AG09309 (cell line): ENCODE measurements around the gene TDG.

Experiments used
- DNase-seq: peaks from one replicate; pipeline ENCODE4 v3.0.0-alpha.2; 2010; ENCODE audit warnings: low read depth
- H3K4me3 ChIP-seq: 2 replicates; pipeline ENCODE4 v1.5.1; 2011; ENCODE audit warnings: mild to moderate bottlenecking, low read depth, low read length, moderate library complexity; ENCODE audit not compliant: control insufficient read depth
- CTCF ChIP-seq: IDR thresholded peaks from 2 replicates; pipeline ENCODE4 v1.5.1; 2011; ENCODE audit warnings: mild to moderate bottlenecking, low read depth, low read length, inconsistent platforms; ENCODE audit not compliant: insufficient read depth, control insufficient read depth; ENCODE audit errors: missing control alignments

Gene TDG

GRCh38 chr12:103960616-103961227 is 5.0 kb upstream of the TDG start:
- DNase-seq: no peak
- H3K4me3 ChIP-seq: no peak overlapping the region
- no peak for TF ChIP-seq CTCF

GRCh38 chr12:103962493-103962892 is 3.2 kb upstream of the TDG start:
- no peak overlapping the region for H3K4me3 ChIP-seq
- TF ChIP-seq CTCF: no peak
- DNase-seq: no peak

- no peak for TF ChIP-seq CTCF
- DNase-seq: no peak
- H3K4me3 ChIP-seq: peak overlapping the region; percentile 82
Measured at GRCh38 chr12:103964805-103965204, 867 bp upstream of the TDG start.

- DNase-seq: no peak
- no peak for TF ChIP-seq CTCF
- H3K4me3 ChIP-seq: peak overlapping the region; percentile 82
Measured at GRCh38 chr12:103965255-103965589, 450 bp upstream of the TDG start.

GRCh38 chr12:103966736-103967135 is 1.1 kb downstream of the TDG start:
- no peak for DNase-seq
- H3K4me3 ChIP-seq: peak overlapping the region; percentile 82
- TF ChIP-seq CTCF: no peak

- no peak for DNase-seq
- no peak overlapping the region for H3K4me3 ChIP-seq
- TF ChIP-seq CTCF: no peak
Measured at GRCh38 chr12:103969391-103969790, 3.7 kb downstream of the TDG start.

GRCh38 chr12:103973909-103974308 is 8.2 kb downstream of the TDG start:
- TF ChIP-seq CTCF: no peak
- no peak for DNase-seq
- no peak overlapping the region for H3K4me3 ChIP-seq
